ENCODE measurements around the gene RBM26. TPM values are rescaled to one million over a fixed set of nuclear protein-coding genes. Genes with fewer than 3 reads are reported as not detected.

The RBM26 gene
- total RNA-seq, 1 donor from 2014 or later = 44.0 TPM

DNA sequence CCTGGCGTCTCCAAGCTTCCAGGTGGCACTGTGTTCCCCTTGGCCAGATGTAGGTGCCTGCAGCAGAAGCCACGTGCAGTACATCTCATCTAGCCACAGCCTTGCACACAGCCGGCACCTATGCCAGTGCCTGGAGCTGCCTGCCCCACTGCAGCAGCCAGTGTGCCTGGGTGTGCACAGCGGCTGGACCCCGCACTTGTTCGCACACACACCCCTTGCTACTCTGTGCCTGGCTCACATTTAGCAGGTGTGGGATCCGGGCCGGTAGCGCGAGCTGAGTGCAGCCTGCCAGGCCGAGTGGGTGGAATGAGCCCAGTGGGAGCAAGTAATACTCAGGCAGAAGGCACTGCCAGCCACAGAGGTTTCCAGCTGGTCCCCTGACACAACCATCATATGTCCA is 26.9 kb upstream of the RBM26 start:
- DNase-seq = no peak
- TF ChIP-seq, protein P1, sequence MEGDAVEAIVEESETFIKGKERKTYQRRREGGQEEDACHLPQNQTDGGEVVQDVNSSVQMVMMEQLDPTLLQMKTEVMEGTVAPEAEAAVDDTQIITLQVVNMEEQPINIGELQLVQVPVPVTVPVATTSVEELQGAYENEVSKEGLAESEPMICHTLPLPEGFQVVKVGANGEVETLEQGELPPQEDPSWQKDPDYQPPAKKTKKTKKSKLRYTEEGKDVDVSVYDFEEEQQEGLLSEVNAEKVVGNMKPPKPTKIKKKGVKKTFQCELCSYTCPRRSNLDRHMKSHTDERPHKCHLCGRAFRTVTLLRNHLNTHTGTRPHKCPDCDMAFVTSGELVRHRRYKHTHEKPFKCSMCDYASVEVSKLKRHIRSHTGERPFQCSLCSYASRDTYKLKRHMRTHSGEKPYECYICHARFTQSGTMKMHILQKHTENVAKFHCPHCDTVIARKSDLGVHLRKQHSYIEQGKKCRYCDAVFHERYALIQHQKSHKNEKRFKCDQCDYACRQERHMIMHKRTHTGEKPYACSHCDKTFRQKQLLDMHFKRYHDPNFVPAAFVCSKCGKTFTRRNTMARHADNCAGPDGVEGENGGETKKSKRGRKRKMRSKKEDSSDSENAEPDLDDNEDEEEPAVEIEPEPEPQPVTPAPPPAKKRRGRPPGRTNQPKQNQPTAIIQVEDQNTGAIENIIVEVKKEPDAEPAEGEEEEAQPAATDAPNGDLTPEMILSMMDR (IDR thresholded peaks at IDR 0.05) = no peak
- ATAC-seq = peak in 1 of 2 donors; percentile 51
- Histone ChIP-seq H3K27me3 (ENCODE audit: low read depth) (no peaks in the 10 kb centered on the region), H3K36me3 (no peaks in the 10 kb centered on the region), H3K4me3 (no peak overlapping the region), H3K9me3 (no peaks in the 10 kb centered on the region), H3K4me1 (no peaks in the 10 kb centered on the region), H3K27ac (no peak overlapping the region)
- intact Hi-C loops (cut with DNase I) = no loop called here

DNA sequence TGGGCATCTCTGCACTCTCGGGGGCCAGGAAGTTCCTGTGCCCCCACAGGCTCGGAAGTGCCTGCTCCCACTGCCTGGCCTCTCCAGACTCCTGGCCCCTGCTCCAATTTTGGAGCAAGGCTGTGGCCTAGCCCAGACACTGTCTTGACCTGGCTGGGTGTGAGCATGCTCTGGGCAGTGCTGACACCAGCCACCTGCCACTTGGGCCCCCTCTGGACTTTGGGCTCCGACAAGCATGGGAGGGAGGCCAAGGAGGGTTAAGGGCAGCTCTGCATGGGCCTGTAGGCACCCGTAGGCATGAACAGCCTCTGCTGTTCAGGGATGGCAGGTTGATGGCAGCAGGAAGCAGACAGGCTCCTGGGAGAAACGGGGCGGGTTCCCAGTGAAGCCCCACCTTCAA is 26.0 kb upstream of the RBM26 start:
- ATAC-seq (peak in 1 of 2 donors; percentile 34), DNase-seq (no peak)
- Histone ChIP-seq H3K9me3 (no peaks in the 10 kb centered on the region), H3K4me3 (no peak overlapping the region), H3K27ac (no peak overlapping the region), H3K4me1 (no peaks in the 10 kb centered on the region), H3K27me3 (ENCODE audit: low read depth) (no peaks in the 10 kb centered on the region), H3K36me3 (no peaks in the 10 kb centered on the region)
- intact Hi-C loops (cut with DNase I) = no loop called here
- TF ChIP-seq, protein P1 (IDR thresholded peaks at IDR 0.05) = no peak

DNA sequence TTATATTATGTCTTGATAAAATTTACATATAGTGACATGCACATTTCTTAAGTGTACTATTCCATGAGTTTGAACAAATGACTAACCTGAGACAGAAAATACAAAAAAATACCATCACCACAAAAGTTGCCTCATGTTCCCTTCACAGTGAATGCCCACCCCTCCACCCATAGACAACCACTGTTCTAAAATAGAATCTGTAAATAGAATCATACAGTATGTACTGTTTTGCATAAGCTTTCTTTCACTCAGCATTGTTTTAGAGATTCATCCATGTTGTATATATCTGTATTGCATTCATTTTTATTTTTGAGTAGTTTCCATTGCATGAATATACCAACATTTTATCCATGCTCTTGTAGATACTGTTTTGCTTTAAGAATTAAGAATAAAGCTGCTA is 23.3 kb upstream of the RBM26 start:
- no peaks in the 10 kb centered on the region for H3K27me3 ChIP-seq (ENCODE audit: low read depth)
- no peaks in the 10 kb centered on the region for H3K9me3 ChIP-seq
- TF ChIP-seq, protein P1 (IDR thresholded peaks at IDR 0.05) = no peak
- H3K27ac ChIP-seq = no peak overlapping the region
- H3K4me1 ChIP-seq = no peaks in the 10 kb centered on the region
- ATAC-seq (no peak), DNase-seq (no peak)
- intact Hi-C loops (cut with DNase I) = no loop called here
- H3K36me3 ChIP-seq = no peaks in the 10 kb centered on the region
- no peak overlapping the region for H3K4me3 ChIP-seq

DNA sequence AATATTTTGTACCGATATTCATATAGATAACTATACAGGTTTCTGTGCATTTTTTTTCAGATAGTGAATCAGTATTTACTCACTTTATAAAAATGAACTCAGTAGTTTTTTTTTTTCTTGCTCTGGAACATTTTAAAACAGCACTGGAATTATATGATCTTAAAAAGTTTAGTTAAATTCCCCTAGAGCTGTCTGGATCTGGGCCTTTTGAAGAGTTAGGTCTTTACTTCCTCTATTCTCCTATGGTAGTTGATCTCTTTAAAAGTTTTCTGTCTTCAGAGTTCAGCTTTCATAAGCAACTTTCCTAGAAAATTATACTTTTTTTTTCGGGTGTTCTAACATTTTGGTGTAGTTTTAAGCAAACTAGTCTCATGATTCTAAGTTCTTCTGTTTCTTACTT is 21.8 kb upstream of the RBM26 start:
- TF ChIP-seq, protein P1 (IDR thresholded peaks at IDR 0.05) = no peak
- intact Hi-C loops (cut with DNase I) = no loop called here

DNA sequence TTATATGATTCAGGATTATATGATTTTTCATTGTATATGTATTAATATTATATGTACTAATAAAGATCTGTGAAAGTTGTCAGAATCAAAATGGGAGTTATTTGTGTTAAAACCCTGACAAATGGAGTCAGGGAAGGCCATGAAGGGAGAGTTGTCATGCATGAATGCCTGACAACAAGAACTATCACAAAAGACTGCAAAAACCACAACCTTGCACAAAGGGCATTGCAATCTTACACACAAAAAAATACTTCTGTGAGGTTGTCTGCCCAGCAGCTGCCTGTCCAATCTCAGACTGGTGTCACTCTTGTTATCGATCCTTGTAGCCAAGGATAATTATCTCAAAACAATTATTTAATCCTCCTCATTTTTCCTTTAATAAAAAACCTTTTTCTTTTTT is 21.2 kb upstream of the RBM26 start:
- intact Hi-C loops (cut with DNase I) = no loop called here
- H3K9me3 ChIP-seq = no peaks in the 10 kb centered on the region
- no peak overlapping the region for H3K4me3 ChIP-seq
- H3K4me1 ChIP-seq = no peaks in the 10 kb centered on the region
- no peaks in the 10 kb centered on the region for H3K27me3 ChIP-seq (ENCODE audit: low read depth)
- no peak overlapping the region for H3K27ac ChIP-seq
- H3K36me3 ChIP-seq = no peaks in the 10 kb centered on the region
- TF ChIP-seq, protein P1 (IDR thresholded peaks at IDR 0.05) = no peak
- ATAC-seq = no peak
- DNase-seq = no peak

More for the DNA sequence above, 21.8 kb upstream of the RBM26 start:
- Histone ChIP-seq H3K4me3 (no peak overlapping the region), H3K9me3 (no peaks in the 10 kb centered on the region), H3K4me1 (no peaks in the 10 kb centered on the region), H3K36me3 (no peaks in the 10 kb centered on the region), H3K27me3 (ENCODE audit: low read depth) (no peaks in the 10 kb centered on the region), H3K27ac (no peak overlapping the region)
- no peak for ATAC-seq
- no peak for DNase-seq
